Measurements from ENCODE around the gene CNOT9.

GRCh38 chr2:218576854-218577253, 8.2 kb downstream of the CNOT9 start:
- TF ChIP-seq, protein P1, sequence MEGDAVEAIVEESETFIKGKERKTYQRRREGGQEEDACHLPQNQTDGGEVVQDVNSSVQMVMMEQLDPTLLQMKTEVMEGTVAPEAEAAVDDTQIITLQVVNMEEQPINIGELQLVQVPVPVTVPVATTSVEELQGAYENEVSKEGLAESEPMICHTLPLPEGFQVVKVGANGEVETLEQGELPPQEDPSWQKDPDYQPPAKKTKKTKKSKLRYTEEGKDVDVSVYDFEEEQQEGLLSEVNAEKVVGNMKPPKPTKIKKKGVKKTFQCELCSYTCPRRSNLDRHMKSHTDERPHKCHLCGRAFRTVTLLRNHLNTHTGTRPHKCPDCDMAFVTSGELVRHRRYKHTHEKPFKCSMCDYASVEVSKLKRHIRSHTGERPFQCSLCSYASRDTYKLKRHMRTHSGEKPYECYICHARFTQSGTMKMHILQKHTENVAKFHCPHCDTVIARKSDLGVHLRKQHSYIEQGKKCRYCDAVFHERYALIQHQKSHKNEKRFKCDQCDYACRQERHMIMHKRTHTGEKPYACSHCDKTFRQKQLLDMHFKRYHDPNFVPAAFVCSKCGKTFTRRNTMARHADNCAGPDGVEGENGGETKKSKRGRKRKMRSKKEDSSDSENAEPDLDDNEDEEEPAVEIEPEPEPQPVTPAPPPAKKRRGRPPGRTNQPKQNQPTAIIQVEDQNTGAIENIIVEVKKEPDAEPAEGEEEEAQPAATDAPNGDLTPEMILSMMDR (IDR thresholded peaks at IDR 0.05; ENCODE audit: low read length) = no peak
- no peak for TF ChIP-seq EZH2 (optimal IDR thresholded peaks at IDR 0.05; ENCODE audit: low read depth, low read length)
- TF ChIP-seq EZH2phosphoT487 (IDR thresholded peaks at IDR 0.05; ENCODE audit: low read length) = no peak

Measured in MM.1S (cell line).